HK-2 (cell line): Measurements from ENCODE around the gene LHFPL6.

Experiments
- DNase-seq: peaks from one replicate; pipeline ENCODE4 v3.0.0-alpha.2; 2018; ENCODE audit not compliant: unreplicated experiment

LHFPL6 gene

DNA sequence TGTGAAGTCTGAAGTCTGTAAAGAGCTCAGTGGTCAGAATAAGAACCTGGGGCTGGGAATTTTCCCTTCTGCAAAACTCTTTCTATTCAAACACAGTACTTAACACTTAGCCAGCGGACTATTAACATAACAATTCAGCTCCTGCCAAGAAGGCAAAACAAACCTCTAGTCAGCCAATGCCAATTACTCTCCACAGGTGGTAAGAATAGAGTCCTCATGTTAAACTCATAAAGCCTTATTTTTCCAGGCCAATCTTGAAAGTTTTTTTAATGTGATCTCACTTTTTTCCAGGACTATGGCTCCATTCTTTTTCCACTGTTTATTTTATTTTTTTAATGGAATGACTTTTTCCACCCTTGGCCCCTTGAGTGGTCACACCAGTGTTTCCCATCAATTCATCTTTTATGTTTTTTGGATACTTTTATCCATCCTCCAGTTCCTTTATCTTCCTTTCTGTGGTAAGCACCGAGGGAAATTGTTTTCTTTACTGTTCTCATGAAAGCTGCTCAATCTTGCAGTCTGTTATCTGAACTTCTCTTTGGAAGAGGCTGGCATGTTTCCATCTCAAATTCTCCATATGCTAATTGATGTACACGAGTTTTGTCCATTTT, 217.3 kb downstream of the LHFPL6 start:
- no peak for DNase-seq

DNA sequence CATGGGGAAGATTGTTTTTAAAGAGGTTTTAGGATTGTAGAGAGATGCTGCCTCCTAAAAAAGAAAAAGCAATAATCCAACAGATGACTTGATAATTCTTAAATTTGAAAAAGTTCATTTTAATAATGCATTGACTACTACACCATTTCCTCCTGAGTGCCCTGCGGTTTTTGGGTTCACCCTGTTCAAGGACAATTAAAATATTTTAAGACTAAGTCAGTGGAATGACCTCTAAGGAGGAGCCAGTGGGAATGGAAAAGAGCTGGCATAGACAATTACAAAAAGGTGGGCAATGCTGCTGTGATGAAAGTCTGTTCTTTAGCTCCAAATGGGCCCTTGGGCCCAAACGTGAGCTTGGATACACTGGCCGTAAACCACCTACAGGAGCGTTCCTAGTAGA, 217.8 kb downstream of the LHFPL6 start:
- DNase-seq: no peak

DNA sequence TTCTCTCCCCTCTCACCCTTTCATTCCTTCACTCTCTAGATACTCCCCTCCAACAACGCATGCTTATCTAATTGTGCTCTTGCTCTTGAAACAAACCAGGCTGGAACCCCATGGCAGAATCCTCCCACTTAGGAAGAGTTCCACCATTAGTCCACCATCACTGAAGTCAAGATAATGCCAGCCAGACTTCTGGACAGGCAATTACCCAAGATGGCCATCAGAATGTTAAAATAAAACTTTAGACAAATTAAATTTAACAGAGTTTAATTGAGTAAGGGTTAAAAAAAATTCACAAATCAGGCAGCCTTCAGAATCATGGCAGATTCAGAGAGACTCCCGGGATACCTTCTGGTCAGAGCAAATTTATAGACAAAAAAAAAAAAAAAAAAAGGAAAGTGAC, 221.5 kb downstream of the LHFPL6 start:
- DNase-seq: no peak

DNA sequence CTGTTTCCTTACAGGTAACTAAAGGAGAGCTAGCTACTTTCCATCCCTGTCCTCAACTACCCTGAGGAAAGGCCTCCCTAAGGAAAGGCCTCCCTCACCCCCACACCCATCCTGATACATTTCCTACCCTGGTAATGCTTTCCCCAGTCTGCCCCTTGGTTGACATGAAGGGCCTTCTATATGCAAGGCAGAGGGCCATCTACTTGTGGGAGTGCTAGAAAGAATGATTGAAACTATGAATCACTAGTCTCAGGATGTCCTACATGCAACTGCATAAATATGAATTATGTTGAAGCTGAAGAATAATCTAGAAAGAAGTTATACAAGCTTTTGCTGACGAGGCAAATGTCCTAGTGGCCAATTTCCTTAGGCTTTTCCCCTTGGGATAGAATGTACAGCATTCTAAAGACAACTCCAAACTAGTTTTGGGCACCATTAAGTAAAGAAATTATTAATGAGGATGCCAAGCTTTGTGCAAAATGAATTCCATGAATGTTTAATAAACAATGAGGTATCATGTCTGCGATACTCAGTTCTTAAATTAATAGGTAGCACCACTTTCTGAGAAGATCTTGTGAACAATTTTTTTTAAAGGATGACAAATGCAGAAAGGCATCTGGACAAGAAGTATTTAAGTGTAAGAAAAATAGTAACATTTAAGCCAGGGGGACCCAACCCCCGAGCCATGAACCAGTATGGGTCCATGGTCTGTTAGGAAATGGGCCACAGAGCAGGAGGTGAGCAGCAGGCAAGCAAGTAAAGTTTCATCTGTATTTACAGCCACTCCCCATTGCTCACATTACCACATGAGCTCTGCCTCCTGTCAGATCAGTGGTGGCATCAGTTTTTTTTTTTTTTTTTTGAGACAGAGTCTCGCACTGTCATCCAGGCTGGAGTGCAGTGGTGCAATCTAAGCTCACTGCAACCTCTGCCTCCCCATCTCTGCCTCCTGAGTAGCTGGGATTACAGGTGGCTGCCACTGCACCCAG, 223.0 kb downstream of the LHFPL6 start:
- DNase-seq: no peak

DNA sequence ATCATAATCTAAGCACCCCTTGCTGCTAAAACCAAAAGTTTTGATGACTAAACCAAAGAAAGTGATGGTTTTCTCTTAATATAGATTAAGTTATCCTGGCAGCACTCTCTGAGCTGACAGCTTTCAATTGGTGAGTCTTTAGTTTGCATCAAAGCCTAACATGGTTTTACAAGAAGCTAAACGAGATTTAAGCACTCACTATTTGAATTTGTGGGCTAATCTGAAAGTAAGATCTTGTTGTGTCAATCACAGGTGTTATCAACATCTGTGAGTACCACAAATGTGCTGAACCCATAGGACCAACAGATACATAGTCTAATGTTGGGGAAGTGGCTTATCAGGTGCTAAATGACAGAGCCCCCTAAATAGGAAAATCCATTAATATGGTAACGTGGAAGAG, 223.9 kb downstream of the LHFPL6 start:
- no peak for DNase-seq

DNA sequence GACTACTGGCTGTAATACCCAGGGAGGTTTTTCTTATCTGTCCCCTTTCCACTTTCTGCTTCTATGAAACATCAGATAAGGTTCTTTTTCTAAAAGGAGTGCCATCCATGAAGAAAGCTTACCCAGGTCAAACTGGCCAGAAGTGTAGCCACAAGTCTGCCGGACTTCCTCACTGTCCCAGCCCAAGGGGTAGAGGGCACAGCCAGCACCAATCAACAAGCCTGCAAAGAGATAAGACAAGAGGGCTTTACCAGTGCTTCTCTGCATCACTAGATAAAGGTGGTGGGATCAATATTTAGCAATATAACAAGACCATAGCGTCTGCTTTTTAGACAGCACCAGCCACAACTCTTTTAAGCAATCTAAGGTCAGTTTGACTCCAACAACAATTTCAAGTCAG, 224.7 kb downstream of the LHFPL6 start:
- DNase-seq: no peak

DNA sequence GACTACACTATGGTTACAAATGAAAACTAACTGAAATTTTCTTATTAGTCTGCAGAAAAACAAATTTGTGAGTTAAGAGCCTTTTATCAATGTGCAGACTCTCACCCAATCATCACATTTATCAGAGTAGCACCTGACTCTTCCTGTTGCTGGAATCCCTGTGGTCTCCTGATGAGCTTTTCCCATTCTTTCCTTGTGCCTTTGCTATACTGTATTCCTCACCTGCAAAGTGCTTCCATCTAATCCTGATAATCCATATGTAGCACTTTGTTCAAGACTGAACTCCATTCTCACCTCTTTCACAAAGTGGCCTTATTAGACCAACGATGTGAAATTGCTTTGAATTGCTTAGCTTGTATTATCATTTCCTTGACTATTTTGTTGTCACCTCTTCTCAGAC, 225.3 kb downstream of the LHFPL6 start:
- DNase-seq: no peak

DNA sequence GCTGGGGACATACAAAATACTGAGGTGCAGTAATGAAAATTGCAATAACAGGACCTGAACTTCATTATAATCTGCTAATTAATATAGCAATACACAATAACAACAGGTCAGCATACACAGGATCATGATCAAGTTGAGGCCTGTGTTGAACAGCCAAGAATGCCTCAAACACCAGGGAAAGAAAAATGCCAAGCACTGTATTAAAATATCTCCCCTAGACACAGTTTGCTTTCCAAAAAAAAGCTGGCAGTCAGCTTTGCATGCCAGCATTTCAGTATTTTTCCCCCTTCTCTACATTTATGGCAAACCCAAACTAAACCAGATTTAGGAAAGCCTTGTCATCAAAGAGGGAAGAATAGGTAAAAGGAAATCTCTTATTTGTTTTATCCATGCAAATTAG, 226.9 kb downstream of the LHFPL6 start:
- DNase-seq: no peak

DNA sequence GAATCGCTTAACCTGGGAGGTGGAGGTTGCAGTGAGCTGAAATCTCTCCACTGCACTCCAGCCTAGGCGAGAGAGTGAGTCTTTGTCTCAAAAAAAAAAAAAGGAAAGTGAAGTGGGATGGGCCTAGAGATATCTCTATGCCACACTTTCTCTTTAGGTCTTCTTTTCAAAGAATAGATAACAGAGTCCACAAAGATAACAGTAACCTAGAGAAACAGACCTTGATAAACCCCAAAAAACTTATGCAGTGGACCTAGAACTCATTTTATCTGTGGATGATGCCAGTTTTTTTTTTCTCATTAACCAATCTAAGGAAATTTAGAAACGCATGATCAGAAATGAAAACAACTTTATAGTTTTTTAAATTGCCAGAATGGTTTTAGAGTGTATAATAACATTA, 227.4 kb downstream of the LHFPL6 start:
- DNase-seq: no peak

DNA sequence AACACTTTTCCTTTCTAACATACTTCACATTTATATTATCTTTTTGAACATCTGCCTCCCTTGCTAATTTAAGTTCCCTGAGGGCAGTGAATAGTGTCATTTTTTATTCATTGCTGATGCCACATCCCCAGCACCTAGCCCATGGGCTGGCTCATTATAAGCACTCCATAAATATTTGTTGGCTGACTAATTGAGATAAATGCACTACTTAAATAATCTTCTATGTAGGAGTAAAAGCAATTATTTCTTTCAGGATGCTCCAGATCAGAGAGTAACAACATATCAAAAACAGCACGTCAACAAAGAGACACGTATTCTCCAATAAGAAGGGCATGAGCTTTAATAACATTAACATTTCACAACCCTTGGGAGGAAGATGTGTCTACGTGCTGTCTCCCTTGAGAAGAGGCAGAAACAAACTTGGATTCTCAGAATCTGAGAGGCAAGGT, 228.2 kb downstream of the LHFPL6 start:
- DNase-seq: no peak

DNA sequence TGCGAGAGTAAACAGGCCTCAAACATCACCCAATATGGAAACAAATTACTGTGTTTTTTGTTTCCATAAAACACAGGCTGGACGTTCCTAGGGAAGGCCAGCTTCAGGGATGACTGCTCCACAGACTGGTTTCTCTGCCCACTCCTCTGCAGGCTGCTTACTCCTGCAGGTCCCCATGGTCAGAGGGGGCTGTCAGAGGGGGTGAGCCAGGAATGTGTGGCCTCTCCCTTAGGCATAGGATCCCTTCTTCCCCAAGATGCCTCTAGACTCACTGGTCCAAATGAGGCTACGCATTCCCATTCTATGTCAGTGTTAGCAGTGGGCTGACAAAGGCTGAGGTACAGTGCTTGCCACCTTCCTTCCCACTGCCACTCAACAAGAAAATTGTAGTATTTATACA, 229.8 kb downstream of the LHFPL6 start:
- no peak for DNase-seq

DNA sequence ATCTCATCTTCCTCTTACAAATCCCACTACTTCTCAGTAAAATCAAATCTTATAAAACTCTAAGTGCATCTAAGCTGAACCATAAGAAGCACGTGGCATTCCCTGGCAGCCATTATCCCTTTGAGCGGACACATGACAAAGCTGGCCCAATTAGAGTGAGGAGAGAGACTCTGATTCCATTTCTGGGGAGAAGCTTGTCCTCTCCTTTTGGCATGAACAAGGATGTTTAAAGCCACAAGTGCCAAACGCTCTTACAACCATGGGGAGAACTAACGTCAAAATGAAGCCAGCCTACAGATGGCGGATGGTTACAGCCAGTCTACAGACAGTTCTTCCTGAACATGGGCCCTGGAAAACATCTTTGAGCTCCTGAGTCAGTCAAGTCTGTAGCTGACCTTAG, 231.3 kb downstream of the LHFPL6 start:
- DNase-seq: no peak

DNA sequence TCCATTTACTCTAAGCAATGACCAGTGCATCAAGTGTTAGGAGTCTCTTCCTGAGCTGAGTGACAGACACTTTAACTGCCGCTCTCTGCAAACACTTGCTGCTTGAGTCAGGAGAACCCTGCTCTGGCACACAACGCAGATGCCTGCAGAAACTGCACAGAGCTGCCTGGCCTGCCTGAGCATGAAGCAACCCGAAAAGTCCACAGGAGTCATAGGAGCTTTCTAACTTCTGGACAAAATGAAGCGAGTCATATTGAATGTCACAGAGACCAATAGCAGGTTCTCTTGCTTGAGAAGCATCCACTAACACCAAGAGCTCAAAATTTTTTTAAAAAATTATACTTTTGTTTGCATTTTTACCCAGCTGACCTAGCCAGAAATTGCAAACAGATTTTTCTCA, 232.4 kb downstream of the LHFPL6 start:
- DNase-seq: no peak

DNA sequence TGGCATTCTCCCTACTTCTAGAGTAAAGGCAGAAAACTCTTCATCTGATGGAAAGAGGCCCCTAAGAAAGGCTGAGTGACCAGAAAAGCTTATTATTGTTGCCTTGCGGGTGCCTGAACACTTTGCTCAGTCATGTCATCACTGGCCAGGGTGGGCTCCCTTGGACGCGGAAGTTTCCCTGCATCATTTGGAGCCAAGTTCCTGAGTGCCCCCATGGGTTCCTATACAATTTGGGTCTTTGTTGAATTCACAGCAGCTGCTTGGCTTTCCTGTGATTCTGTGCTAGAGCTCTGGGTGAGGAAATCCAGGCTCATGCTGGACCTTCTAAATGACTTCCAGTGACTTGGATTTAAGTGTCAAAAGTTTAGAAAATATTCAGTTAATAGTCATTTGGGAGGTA, 232.9 kb downstream of the LHFPL6 start:
- no peak for DNase-seq

DNA sequence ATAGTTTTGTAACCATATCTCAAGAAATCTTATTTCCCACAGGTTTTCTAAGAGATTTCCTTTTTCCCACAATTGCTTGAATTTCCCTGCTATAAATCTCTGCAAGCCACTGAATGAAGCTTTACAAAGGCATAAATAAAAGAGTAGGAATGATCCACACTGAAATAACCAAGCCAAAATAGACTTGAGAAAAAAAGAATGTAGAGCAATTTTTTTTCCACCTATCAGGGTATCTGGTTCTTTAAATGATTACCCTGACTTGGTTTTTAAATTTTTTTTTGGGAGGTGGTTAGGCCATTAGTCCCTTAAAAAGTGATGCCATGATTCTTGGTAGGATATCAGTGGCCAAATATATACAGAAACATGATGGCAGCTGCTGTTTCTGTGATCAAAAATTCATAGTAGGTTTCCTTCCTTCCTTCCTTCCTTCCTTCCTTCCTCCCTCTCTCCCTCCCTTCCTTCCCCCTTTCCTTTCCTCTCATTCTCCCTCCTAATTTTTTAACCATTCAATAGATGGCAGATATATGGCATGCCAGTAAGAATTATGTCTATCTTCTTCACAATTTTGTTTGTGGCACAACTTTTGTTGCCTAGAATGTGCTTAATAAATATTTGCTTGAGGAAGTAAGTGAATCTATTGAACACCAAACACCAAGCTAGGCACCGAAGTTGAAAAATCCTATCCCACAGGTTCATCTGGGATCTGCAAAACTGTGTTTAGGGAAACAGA, 233.7 kb downstream of the LHFPL6 start:
- DNase-seq: no peak

DNA sequence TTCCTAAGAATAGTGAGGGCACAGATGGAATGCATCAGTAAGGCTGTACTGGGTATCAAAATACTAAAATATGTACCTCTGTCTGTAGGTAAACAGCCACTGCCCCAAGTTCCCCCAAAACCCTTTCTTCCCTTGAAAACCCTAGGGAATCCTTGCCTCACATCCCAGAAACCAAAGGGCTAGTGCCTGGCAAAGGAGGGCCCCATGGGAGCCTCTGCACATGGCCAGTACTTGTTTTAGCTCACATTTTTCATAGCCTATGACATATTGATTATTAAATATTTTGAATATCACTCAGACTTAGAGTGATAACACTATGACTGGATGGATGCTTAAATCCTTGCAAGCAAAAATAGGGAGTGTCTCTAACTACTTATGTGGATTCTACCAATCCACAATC, 237.1 kb downstream of the LHFPL6 start:
- DNase-seq: no peak

DNA sequence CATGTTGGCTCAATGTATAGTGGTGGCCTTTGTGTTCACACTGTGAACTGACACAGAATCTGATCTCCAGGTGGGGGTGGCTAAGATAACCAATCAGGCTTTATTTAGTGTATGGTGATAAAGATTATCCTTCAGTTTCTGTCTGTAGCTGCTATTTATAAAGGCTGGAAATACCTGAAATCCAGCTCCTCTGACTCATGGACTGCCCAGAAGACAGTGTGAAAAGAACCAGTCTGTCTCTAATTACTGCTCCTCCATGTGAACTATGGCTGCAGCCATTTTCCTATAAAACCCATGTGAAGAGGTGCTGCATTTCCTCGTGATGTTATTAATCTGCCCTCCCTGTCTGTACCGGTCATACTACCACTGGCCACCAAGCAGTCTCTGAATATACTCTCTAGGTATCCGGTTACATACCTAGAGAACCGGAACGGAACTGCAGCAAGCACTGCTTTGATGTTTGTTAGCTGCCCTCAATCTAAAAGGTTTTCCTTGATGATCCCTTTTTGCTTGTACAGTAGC, 238.0 kb downstream of the LHFPL6 start:
- DNase-seq: no peak

DNA sequence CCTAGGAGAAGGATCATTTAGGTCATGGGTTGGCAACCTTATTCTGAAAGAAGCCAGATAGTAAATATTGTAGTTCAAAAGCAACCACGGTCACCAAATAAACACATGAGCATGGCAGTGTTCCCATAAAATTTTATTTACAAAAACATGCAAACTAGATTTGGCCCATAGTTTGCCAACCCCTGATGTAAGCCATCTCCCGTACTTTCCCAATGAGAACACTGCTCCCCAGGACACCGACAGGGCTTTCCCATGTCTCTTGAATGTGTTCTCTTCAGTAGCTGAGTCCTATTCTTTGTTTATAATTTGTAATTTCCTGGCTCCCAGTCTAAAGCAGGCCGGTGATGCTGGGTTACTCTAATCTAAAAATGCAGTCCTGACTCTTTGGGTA, 239.6 kb downstream of the LHFPL6 start:
- no peak for DNase-seq

DNA sequence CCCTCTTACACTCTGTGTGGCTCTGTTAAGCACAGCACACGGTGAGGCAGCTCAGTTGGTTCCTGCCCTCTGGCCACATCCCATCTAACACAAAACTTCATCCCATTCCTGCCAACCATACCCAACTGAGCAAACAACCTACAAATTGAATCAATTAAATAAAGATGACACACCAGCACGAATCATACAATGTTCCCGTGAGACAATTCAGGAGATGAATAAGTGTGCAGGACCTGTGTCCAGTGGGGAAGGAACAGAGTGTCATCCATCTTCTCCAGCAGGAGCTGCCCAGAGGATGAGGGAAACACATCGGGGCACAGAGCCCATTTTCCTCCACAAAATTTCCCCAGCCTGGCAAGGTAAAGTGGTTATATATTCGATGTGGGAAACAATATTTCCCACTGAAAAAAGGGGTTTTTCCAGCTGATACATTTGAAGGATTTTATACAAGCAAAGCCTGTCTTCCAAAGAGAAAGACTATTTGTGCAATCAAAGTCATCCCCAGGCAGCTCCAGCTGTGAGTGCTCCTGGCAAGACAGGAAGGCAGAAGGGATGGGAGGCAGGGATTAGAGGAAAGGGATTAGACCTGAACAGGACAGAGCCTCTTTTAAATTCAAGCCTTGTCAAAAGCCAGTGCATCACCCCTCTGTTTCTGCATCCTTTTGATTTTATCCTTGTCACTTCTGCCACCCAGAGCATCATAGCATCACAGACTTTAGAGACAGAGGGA, 240.2 kb downstream of the LHFPL6 start:
- DNase-seq: no peak

DNA sequence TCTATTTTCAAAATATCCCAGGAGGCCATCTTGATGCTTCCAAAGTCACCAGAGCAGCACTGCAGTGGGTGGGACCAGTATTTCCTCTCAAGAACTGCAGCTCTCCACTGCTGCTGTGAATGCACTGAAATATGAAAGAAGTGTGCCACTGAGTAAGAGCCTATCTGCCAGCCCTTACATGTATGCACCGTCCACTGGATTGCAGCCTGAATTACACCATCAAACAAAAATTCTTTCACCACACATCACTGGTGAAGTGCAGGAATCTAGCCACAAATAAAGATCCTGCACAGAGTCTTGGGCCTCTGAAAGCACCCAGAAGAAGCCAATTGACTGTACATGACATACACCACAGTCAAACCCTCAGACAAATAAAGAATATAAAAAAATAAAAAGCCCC, 249.0 kb downstream of the LHFPL6 start:
- no peak for DNase-seq

DNA sequence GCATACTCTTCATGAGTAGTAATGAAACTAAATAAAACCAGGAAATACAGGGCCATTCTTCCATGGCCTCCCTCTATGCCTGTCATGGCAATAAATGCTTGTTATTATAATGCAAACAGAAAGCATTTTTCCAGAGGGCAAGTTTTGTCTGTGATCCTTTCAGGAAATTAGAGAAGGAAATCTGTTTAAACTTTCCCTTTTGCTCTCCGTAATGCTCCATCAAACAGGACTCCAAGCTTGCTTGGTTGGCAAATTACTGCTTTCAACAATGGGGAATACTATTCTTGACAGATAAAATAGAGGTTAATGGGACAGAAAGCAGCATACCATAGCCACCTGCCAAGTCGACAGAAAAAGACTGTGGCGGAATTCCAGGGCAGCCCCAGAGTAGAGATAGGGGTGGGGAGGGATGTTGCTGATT, 252.5 kb downstream of the LHFPL6 start:
- no peak for DNase-seq
